ENCODE measurements around the gene HLA-DMA.

HLA-DMA gene

GRCh38 chr6:32905078-32905477 lies 47.8 kb downstream of the HLA-DMA start:
- no peak for TF ChIP-seq FOXM1 (IDR thresholded peaks at IDR 0.05; ENCODE audit: borderline replicate concordance, low read depth)
- no peak for TF ChIP-seq YY1 (IDR thresholded peaks at IDR 0.05; ENCODE audit: low read depth)
- no peak for TF ChIP-seq TCF12 (IDR thresholded peaks at IDR 0.05; ENCODE audit: low read depth)
- no peak for TF ChIP-seq ZBTB7A (IDR thresholded peaks at IDR 0.05; ENCODE audit: low read depth)
- no peak for TF ChIP-seq CREB1 (IDR thresholded peaks at IDR 0.05; ENCODE audit: low read depth)
- no peak for TF ChIP-seq REST (IDR thresholded peaks at IDR 0.05; ENCODE audit: low read depth)
- no peak for TF ChIP-seq TAF1 (IDR thresholded peaks at IDR 0.05; ENCODE audit: low read depth)
- no peak for TF ChIP-seq NFIC (IDR thresholded peaks at IDR 0.05)
- no peak for TF ChIP-seq EGR1 (IDR thresholded peaks at IDR 0.05)
- no peak for TF ChIP-seq EP300 (IDR thresholded peaks at IDR 0.05; ENCODE audit: borderline replicate concordance)
- no peak for TF ChIP-seq CEBPB (IDR thresholded peaks at IDR 0.05)
- no peak for TF ChIP-seq USF1 (IDR thresholded peaks at IDR 0.05)
- TF ChIP-seq TEAD4 (IDR thresholded peaks at IDR 0.05): no peak

GRCh38 chr6:32903952-32904351 lies 48.9 kb downstream of the HLA-DMA start:
- TF ChIP-seq YY1 (IDR thresholded peaks at IDR 0.05; ENCODE audit: low read depth) (no peak), RAD21 (IDR thresholded peaks at IDR 0.05; ENCODE audit: low read depth) (no peak), FOXM1 (IDR thresholded peaks at IDR 0.05; ENCODE audit: borderline replicate concordance, low read depth) (no peak), EGR1 (IDR thresholded peaks at IDR 0.05) (no peak), MAX (IDR thresholded peaks at IDR 0.05) (no peak), USF1 (IDR thresholded peaks at IDR 0.05) (no peak), ZBTB7A (IDR thresholded peaks at IDR 0.05; ENCODE audit: low read depth) (no peak)

Measured in Ishikawa (cell line).